MCF 10A (cell line): ENCODE data around the gene SLC7A6. TPM values are rescaled to one million over a fixed set of nuclear protein-coding genes. Genes with fewer than 3 reads are reported as not detected.

Source experiments
- BruUV-seq: library from RNA; stranded (reverse); fragments of 400-500 nt; replicated peaks from 2 replicates; lab custom pipeline; 2021; lab: Mats Ljungman, UMichigan
- CTCF ChIA-PET: fragments of 300-600 bp; sonication (Branson Sonifier 250); formaldehyde crosslinking; extraction: SDS; loops from one replicate; lab custom pipeline; 2021; ENCODE audit warnings: antibody characterized with exemption, inconsistent platforms; lab: Yijun Ruan, JAX
- POLR2A ChIA-PET: fragments of 300-600, 350-650 bp; sonication (Branson Sonifier 250); formaldehyde crosslinking; extraction: SDS; loops from one replicate; lab custom pipeline; 2020; ENCODE audit warnings: antibody characterized with exemption, inconsistent platforms; lab: Yijun Ruan, JAX
- DNase-seq: peaks from one replicate; pipeline ENCODE4 v3.0.0-alpha.2; 2018; ENCODE audit not compliant: unreplicated experiment
- H3K27ac Mint-ChIP-seq: one replicate; pipeline ENCODE4 v1.8.0; 2022; ENCODE audit warnings: mild to moderate bottlenecking, low read depth, mixed read lengths; ENCODE audit not compliant: unreplicated experiment
- H3K27me3 Mint-ChIP-seq: one replicate; pipeline ENCODE4 v1.8.0; 2022; ENCODE audit warnings: mixed read lengths; ENCODE audit not compliant: insufficient read depth, unreplicated experiment
- H3K36me3 Mint-ChIP-seq: one replicate; pipeline ENCODE4 v1.8.0; 2022; ENCODE audit warnings: mild to moderate bottlenecking, moderate library complexity, mixed read lengths; ENCODE audit not compliant: insufficient read depth, unreplicated experiment
- H3K4me1 Mint-ChIP-seq: one replicate; pipeline ENCODE4 v1.8.0; 2022; ENCODE audit warnings: mixed read lengths; ENCODE audit not compliant: insufficient read depth, unreplicated experiment
- H3K4me3 Mint-ChIP-seq: one replicate; pipeline ENCODE4 v1.8.0; 2022; ENCODE audit warnings: mild to moderate bottlenecking, moderate library complexity, mixed read lengths; ENCODE audit not compliant: unreplicated experiment
- H3K9me3 Mint-ChIP-seq: one replicate; pipeline ENCODE4 v1.8.0; 2022; ENCODE audit warnings: mixed read lengths; ENCODE audit not compliant: unreplicated experiment
- intact Hi-C: fragments of 100-400 bp; cut with micrococcal nuclease; formaldehyde crosslinking; loops from 2 replicates; pipeline ENCODE4 v1.14.1; 2022
- total RNA-seq: library from RNA; stranded (reverse); gene quantifications from 2 replicates; pipeline ENCODE4 v1.2.3, GENCODE V29; 2022
- TF ChIP-seq, protein P1 (sequence below): fragments of 200-600 bp; IDR thresholded peaks from one replicate; pipeline ENCODE4 v1.8.0; 2022; ENCODE audit warnings: antibody characterized with exemption, mild to moderate bottlenecking; ENCODE audit not compliant: unreplicated experiment

The SLC7A6 gene
- total RNA-seq, 1 experiment from 2014 or later, result 61.0 TPM

DNA sequence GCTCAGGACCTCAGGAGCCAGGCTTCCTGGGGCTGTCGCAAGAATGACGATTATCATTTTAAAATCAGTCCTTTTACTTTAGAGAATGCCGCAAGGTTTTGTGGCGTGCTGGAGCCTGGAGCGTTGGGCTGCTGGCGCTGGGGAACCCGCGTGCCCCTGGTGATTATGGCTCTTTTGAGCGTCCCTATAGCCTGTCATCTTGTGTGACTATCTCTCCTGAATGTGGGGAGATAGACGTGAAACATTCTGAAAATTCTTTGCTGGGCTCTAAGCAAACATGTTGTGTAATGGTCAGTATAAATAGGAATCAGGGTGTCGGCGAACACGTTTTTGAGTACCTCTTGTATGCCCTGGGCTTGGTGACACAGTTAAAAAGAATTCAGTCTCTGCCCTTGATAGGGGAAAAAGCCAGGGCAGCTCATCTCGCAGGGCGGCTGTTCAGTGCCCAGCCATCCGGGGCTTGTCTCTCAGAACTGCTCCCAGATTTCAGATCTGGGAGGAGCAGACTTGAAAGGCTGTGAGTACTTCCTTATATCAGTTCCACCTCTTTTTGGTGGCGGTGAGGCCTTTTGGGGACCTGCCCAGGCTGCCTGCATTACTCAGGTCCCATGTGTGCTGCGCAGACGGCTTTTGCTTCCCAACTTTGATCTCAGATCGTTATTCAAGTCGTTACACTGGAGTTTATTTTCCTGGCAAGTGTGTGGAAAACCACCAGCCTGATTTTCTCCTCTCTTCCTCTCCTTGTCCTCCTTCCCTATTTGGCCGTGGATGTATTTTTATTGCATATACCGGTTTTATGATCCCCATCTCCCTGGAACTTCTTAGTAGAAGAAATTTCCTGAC is 973 bp downstream of the SLC7A6 start:
- DNase-seq, result peak; percentile 78
- Mint-ChIP-seq H3K27ac (peak overlapping the region; percentile 92), H3K27me3 (no peaks in the 10 kb centered on the region), H3K4me3 (peak overlapping the region; percentile 97), H3K36me3 (peaks cover 23% of the 10 kb centered on the region), H3K4me1 (peaks cover 22% of the 10 kb centered on the region), H3K9me3 (no peaks in the 10 kb centered on the region)
- intact Hi-C loops, result loop anchor here (2.0 kb wide), 1 partner anchor 46 kb away; the partner anchor contains the start of genes PRMT7 and SLC7A6OS
- CTCF ChIA-PET, result interaction anchor here (0.6 to 2.1 kb wide), 2 partner anchors 11 to 97 kb away, joined by 3 to 12 read pairs; no protein-coding TSS in a partner anchor
- POLR2A ChIA-PET, result interaction anchor here (0.5 to 3.9 kb wide), 10 partner anchors 10 to 69 kb away, joined by 3 to 42 read pairs (median 6); partner anchors contain the start of genes ESRP2, PRMT7 and SLC7A6OS
- TF ChIP-seq, protein P1, sequence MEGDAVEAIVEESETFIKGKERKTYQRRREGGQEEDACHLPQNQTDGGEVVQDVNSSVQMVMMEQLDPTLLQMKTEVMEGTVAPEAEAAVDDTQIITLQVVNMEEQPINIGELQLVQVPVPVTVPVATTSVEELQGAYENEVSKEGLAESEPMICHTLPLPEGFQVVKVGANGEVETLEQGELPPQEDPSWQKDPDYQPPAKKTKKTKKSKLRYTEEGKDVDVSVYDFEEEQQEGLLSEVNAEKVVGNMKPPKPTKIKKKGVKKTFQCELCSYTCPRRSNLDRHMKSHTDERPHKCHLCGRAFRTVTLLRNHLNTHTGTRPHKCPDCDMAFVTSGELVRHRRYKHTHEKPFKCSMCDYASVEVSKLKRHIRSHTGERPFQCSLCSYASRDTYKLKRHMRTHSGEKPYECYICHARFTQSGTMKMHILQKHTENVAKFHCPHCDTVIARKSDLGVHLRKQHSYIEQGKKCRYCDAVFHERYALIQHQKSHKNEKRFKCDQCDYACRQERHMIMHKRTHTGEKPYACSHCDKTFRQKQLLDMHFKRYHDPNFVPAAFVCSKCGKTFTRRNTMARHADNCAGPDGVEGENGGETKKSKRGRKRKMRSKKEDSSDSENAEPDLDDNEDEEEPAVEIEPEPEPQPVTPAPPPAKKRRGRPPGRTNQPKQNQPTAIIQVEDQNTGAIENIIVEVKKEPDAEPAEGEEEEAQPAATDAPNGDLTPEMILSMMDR, result no peak
- BruUV-seq, result TSS peak; percentile 84

DNA sequence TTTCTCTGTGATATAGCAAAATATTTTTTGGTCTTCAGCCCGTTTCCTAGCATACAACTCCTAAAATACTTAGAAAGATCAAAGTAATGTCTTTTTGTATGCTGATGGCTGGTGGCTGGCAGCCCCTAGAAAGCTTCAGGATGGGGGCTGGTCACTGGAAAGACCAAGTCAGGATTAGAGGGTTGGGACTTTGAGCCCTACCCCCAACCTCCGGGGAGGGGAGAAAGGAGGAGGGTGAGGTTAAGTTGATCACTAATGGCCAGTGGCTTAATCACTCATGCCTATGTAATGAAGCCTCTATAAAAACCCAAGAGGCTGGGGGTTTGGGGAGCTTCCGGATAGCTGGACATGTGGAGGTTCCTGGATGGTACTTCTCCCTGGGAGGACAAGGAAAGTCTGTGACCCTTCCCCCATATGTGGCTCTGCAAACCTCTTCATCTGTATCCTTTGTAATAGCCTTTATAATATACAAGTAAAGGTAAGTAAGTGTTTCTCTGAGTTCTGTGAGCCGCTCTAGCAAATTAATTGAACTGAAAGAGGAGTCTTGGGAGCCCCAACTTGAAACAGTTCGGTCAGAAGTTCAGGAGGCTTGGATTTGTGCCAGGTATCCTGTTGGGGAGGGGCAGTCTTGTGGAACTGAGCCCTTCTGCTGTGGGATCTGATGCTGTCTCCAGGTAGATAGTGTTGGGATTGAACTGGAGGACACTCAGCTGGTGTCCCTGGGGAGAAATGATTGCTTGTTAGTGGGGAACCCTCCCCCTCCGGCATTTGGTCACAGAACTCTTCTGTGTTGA is 3.5 kb downstream of the SLC7A6 start:
- no peaks in the 10 kb centered on the region for H3K27me3 Mint-ChIP-seq
- intact Hi-C loops, result no loop called here
- TF ChIP-seq, protein P1, result no peak
- H3K9me3 Mint-ChIP-seq, result no peaks in the 10 kb centered on the region
- H3K27ac Mint-ChIP-seq, result peak overlapping the region; percentile 27
- ChIA-PET CTCF (interaction anchor here (0.6 to 1.5 kb wide), 3 partner anchors 20 to 99 kb away, joined by 3 to 5 read pairs (median 3); no protein-coding TSS in a partner anchor), POLR2A (interaction anchor here (0.6 to 1.4 kb wide), 3 partner anchors 16 to 44 kb away, joined by 3 read pairs; no protein-coding TSS in a partner anchor)
- H3K36me3 Mint-ChIP-seq, result peaks cover 31% of the 10 kb centered on the region
- H3K4me1 Mint-ChIP-seq, result peaks cover 27% of the 10 kb centered on the region
- no peak overlapping the region for H3K4me3 Mint-ChIP-seq
- no TSS peak for BruUV-seq
- no peak for DNase-seq

DNA sequence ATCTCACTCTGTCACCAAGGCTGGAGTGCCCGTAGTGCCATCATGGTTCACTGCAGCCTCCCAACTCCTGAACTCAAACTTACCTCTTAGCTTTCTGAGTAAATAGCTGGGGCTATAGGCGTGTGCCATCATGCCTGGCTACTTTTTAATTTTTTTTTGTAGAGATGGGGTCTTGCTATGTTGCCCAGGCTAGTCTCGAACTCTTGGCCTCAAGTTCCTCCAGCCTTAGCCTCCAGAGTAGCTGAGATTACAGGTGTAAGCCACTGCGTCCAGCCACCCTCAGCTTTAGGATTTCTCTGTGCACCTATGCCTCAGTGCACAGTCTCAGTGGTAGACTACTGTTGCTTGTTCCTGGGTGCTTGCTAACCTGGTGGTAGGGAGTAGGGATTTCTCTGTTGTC is 5.5 kb downstream of the SLC7A6 start:
- TF ChIP-seq, protein P1, result no peak
- H3K4me1 Mint-ChIP-seq, result peaks cover 20% of the 10 kb centered on the region
- no peaks in the 10 kb centered on the region for H3K27me3 Mint-ChIP-seq
- BruUV-seq, result no TSS peak
- POLR2A ChIA-PET, result interaction anchor here (1.2 to 4.6 kb wide), 2 partner anchors 19 to 41 kb away, joined by 3 to 20 read pairs; partner anchors contain the start of genes PRMT7 and SLC7A6OS
- H3K9me3 Mint-ChIP-seq, result no peaks in the 10 kb centered on the region
- intact Hi-C loops, result no loop called here
- DNase-seq, result no peak
- H3K27ac Mint-ChIP-seq, result no peak overlapping the region
- CTCF ChIA-PET, result interaction anchor here (0.6 to 5.9 kb wide), 5 partner anchors 8 to 240 kb away, joined by 3 to 38 read pairs (median 6); no protein-coding TSS in a partner anchor
- H3K4me3 Mint-ChIP-seq, result no peak overlapping the region
- peaks cover 46% of the 10 kb centered on the region for H3K36me3 Mint-ChIP-seq
